Epidermal melanocyte (primary cell): ENCODE data around the gene DCHS1.

Experiments
- DNase-seq: peaks from one replicate; pipeline ENCODE4 v3.0.0; 2011; ENCODE audit warnings: low spot score; ENCODE audit not compliant: insufficient read length

The DCHS1 gene

GRCh38 chr11:6673523-6674218 lies 18.1 kb upstream of the DCHS1 start:
- no peak for DNase-seq

GRCh38 chr11:6671991-6672390 lies 16.4 kb upstream of the DCHS1 start:
- DNase-seq: no peak

- no peak for DNase-seq
Observed at GRCh38 chr11:6670202-6670830, 14.7 kb upstream of the DCHS1 start.

- no peak for DNase-seq
Observed at GRCh38 chr11:6667733-6668374, 12.2 kb upstream of the DCHS1 start.

- DNase-seq: no peak
Observed at GRCh38 chr11:6666302-6667183, 10.9 kb upstream of the DCHS1 start.

- DNase-seq: no peak
Observed at GRCh38 chr11:6664551-6664950, 8.9 kb upstream of the DCHS1 start.

GRCh38 chr11:6663794-6664469 lies 8.3 kb upstream of the DCHS1 start:
- DNase-seq: no peak

- no peak for DNase-seq
Observed at GRCh38 chr11:6660712-6661111, 5.1 kb upstream of the DCHS1 start.

GRCh38 chr11:6658647-6659046 lies 3.0 kb upstream of the DCHS1 start:
- DNase-seq: no peak

- no peak for DNase-seq
Observed at GRCh38 chr11:6657346-6657745, 1.7 kb upstream of the DCHS1 start.

- DNase-seq: no peak
Observed at GRCh38 chr11:6656936-6657335, 1.3 kb upstream of the DCHS1 start.

GRCh38 chr11:6656584-6656915 lies 941 bp upstream of the DCHS1 start:
- no peak for DNase-seq

- DNase-seq: no peak
Observed at GRCh38 chr11:6655020-6655789, 404 bp downstream of the DCHS1 start.

- DNase-seq: no peak
Observed at GRCh38 chr11:6654281-6655019, 1.2 kb downstream of the DCHS1 start.

- no peak for DNase-seq
Observed at GRCh38 chr11:6653656-6654055, 2.0 kb downstream of the DCHS1 start.

- no peak for DNase-seq
Observed at GRCh38 chr11:6653097-6653496, 2.5 kb downstream of the DCHS1 start.

GRCh38 chr11:6652182-6652581 lies 3.4 kb downstream of the DCHS1 start:
- no peak for DNase-seq

GRCh38 chr11:6650980-6651379 lies 4.6 kb downstream of the DCHS1 start:
- no peak for DNase-seq

GRCh38 chr11:6650104-6650503 lies 5.5 kb downstream of the DCHS1 start:
- no peak for DNase-seq

- no peak for DNase-seq
Observed at GRCh38 chr11:6648501-6648900, 7.1 kb downstream of the DCHS1 start.
